Right lobe of liver (tissue), 6 donors: ENCODE results near the gene ANXA4. TPM values are rescaled to one million over a fixed set of nuclear protein-coding genes. Genes with fewer than 3 reads are reported as not detected.
"Not testable (repeated sequence)": the region's sequence is repeated elsewhere in the genome, so short reads cannot be mapped to it uniquely, and the experiment has no call there.

Experiments
- ATAC-seq, 4 donors: fragments of 200-7000 bp; cut with Tn5 transposase; one replicate each; pipeline ENCODE4 v1.9.1; 2020; ENCODE audit warnings: mild to moderate bottlenecking in 4 of 4, moderate library complexity in 4 of 4
- DNase-seq, 3 donors: peaks; one replicate each; pipeline ENCODE4 v3.0.0-alpha.2; 2020
- H3K27ac ChIP-seq, 3 donors: fragments of 200-600 bp; one replicate each; pipeline ENCODE4 v1.8.0; 2022
- H3K27me3 ChIP-seq, 2 donors: fragments of 200-600 bp; one replicate each; pipeline ENCODE4 v1.8.0; 2022
- H3K36me3 ChIP-seq, 4 donors: fragments of 200-600 bp; sonication (generic) in 1 of 4; one replicate each; pipeline versions ENCODE4 v1.5.1 to v1.8.0; 2017 to 2022; ENCODE audit warnings: control low read depth in 1 of 4
- H3K4me1 ChIP-seq, 4 donors: fragments of 200-600 bp; sonication (generic) in 1 of 4; one replicate each; pipeline versions ENCODE4 v1.5.1 to v1.8.0; 2017 to 2022; ENCODE audit warnings: control low read depth in 1 of 4
- H3K4me3 ChIP-seq, 3 donors: fragments of 200-600 bp; one replicate each; pipeline ENCODE4 v1.8.0; 2022
- H3K9me3 ChIP-seq, 4 donors: fragments of 200-600 bp; sonication (generic) in 1 of 4; one replicate each; pipeline versions ENCODE4 v1.5.1 to v1.8.0; 2017 to 2022; ENCODE audit warnings: control low read depth in 1 of 4
- CTCF ChIP-seq, 4 donors: fragments of 200-600 bp in 3 of 4; fragments of 450-650 bp in 1 of 4; IDR thresholded peaks; one replicate each; pipeline versions ENCODE4 v1.5.1 to v1.8.0; 2016 to 2022; ENCODE audit warnings: antibody characterized with exemption in 4 of 4, mild to moderate bottlenecking in 2 of 4
- POLR2A ChIP-seq: fragments of 450-650 bp; IDR thresholded peaks from one replicate; pipeline ENCODE4 v1.6.1; 2017; ENCODE audit warnings: antibody characterized with exemption, mild to moderate bottlenecking
- WGBS: methylation state at CpG from one replicate; pipeline ENCODE4 v1.1.6; 2018; ENCODE audit warnings: low coverage, low lambda C conversion rate; ENCODE audit not compliant: insufficient coverage; ENCODE audit errors: missing lambda C conversion rate; 5-methylcytosine and 5-hydroxymethylcytosine counted together
- intact Hi-C, 2 donors: fragments of 100-400 bp; cut with DNase I; formaldehyde crosslinking; loops; one replicate each; pipeline versions ENCODE4 v1.11.2 to v1.14.1; 2022
- total RNA-seq, 6 experiments: library from RNA; depleted of rRNA in 2 of 6; stranded (reverse); fragments of >200 nt in 2 of 6; fragmentation: NEBNext Ultra II Directional in 3 of 6; extraction: Animal tissue kit (Norgen Biotek cat#: 25700) in 3 of 6; gene quantifications; one replicate each; pipeline versions ENCODE4 v1.1.0 to v1.2.4, GENCODE V29; 2016 to 2023
- donor health status: DM: no; HTN: yes; CAD: no.
- donor health status: DM: no; HTN: no; CAD: no.
- donor health status: DM: no; HTN: no; CAD: no.
- donor health status: DM: no; HTN: yes; CAD: no.
- donor health status: DM: no; HTN: yes; CAD: no.

Gene ANXA4
- total RNA-seq, 6 experiments from 2014 or later: 53.5 to 173 (median 92.1) TPM

- Histone ChIP-seq H3K4me3 (no peak overlapping the region), H3K4me1 (peaks cover 0 to 27% (median 6%) of the 10 kb centered on the region in 4 donors), H3K27ac (no peak overlapping the region), H3K9me3 (no peaks in the 10 kb centered on the region), H3K36me3 (peaks cover 0 to 2% (median 0%) of the 10 kb centered on the region in 4 donors), H3K27me3 (no peaks in the 10 kb centered on the region)
- 60% methylated on average over 4 of the region's 4 CpGs for WGBS
- TF ChIP-seq CTCF (IDR thresholded peaks at IDR 0.05) (no peak), POLR2A (no peak)
- DNase-seq: no peak
- ATAC-seq: peak in 3 of 4 donors; percentile 7 to 23 (median 15)
- intact Hi-C loops: no loop called here
Measured at GRCh38 chr2:69798909-69799526, 57.1 kb downstream of the ANXA4 start.

DNA sequence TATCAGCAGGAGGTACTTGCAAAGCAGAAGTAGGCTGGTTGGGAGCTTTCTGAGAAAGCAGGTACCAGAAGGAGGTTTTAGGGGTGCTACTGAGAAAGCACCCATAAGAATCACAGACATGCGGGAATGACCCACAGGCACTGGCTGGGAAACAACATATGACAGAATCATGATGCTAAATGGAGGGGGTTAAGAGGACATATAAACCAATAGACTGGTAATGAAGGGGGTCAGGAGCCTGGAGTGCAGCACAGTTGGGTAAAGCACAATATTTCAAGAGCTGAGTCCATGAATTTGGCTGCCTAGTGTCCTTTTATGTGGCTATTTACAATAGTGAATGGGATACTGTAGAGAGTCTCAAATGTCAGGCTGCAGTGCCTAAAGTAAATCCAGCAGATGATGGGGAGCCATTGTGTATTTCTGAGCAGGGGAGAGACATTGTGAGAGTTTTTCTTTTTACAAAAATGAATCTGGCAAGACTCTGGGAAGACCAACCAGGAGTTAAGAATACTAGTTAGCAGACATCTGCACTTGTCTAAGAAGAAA lies 59.9 kb downstream of the ANXA4 start:
- Histone ChIP-seq H3K4me1 (peaks cover 0 to 21% (median 6%) of the 10 kb centered on the region in 4 donors), H3K9me3 (no peaks in the 10 kb centered on the region), H3K27me3 (no peaks in the 10 kb centered on the region), H3K36me3 (peaks cover 0 to 22% (median 9%) of the 10 kb centered on the region in 4 donors), H3K27ac (no peak overlapping the region), H3K4me3 (no peak overlapping the region)
- ATAC-seq (no peak), DNase-seq (no peak)
- no peak for TF ChIP-seq CTCF (IDR thresholded peaks at IDR 0.05)
- no peak for TF ChIP-seq POLR2A
- WGBS: 91% methylated on average over 1 of the region's 1 CpG
- intact Hi-C loops: no loop called here

- H3K27ac ChIP-seq, H3K27me3 ChIP-seq, DNase-seq, H3K4me3 ChIP-seq, H3K9me3 ChIP-seq, intact Hi-C loops, ATAC-seq: not testable (repeated sequence)
- Histone ChIP-seq H3K4me1 (peaks cover 0 to 10% (median 4%) of the 10 kb centered on the region in 4 donors), H3K36me3 (peaks cover 0 to 32% (median 13%) of the 10 kb centered on the region in 4 donors)
- 61% methylated on average over 4 of the region's 4 CpGs for WGBS
Measured at GRCh38 chr2:69802781-69803367, 60.9 kb downstream of the ANXA4 start.

DNA sequence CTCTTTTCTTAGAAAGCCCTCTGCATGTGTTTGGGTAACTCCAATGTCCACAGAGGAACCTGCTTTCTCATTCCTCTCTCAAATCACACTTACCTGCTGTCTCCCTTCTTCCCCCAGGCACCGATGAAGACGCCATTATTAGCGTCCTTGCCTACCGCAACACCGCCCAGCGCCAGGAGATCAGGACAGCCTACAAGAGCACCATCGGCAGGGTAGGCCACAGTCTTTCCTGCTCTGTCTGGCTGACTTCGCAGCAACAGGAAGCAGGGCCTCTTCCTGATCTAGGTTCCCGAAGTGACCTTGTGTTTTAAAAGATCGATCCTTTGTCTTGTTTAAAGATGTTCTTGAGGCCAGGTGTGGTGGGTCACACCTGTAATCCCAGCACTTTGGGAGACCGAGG lies 62.5 kb downstream of the ANXA4 start:
- Histone ChIP-seq H3K4me3 (no peak overlapping the region), H3K9me3 (no peaks in the 10 kb centered on the region), H3K27ac (no peak overlapping the region), H3K4me1 (no peaks in the 10 kb centered on the region), H3K36me3 (peaks cover 0 to 46% (median 19%) of the 10 kb centered on the region in 4 donors), H3K27me3 (no peaks in the 10 kb centered on the region)
- intact Hi-C loops: no loop called here
- ATAC-seq: peak in 1 of 4 donors; percentile 28
- TF ChIP-seq POLR2A: no peak
- DNase-seq: no peak
- 62% methylated on average over 10 of the region's 11 CpGs for WGBS

- TF ChIP-seq POLR2A (no peak), CTCF (IDR thresholded peaks at IDR 0.05) (no peak)
- intact Hi-C loops: no loop called here
- DNase-seq: no peak
Measured at GRCh38 chr2:69805887-69806286, 64.0 kb downstream of the ANXA4 start.

More at GRCh38 chr2:69805887-69806286, 64.0 kb downstream of the ANXA4 start:
- Histone ChIP-seq H3K27ac (no peak overlapping the region), H3K4me3 (no peak overlapping the region), H3K27me3 (no peaks in the 10 kb centered on the region), H3K4me1 (no peaks in the 10 kb centered on the region), H3K9me3 (no peaks in the 10 kb centered on the region), H3K36me3 (peaks cover 0 to 60% (median 21%) of the 10 kb centered on the region in 4 donors)
- ATAC-seq: no peak
- 71% methylated on average over 1 of the region's 1 CpG for WGBS
